ENCODE measurements around the gene P2RY12. TPM values are rescaled to one million over a fixed set of nuclear protein-coding genes. Genes with fewer than 3 reads are reported as not detected.

Gene P2RY12
- total RNA-seq, 4 donors from 2014 or later, result 1.5 to 4.6 (median 2.8) TPM

- intact Hi-C loops (cut with DNase I), result no loop called here
- H3K4me3 ChIP-seq, result no peak overlapping the region
- H3K9me3 ChIP-seq, result no peaks in the 10 kb centered on the region
- H3K27me3 ChIP-seq, result no peaks in the 10 kb centered on the region
- no peak overlapping the region for H3K27ac ChIP-seq (replicated peaks in 1 of 4)
- H3K4me1 ChIP-seq, result no peaks in the 10 kb centered on the region
- no peaks in the 10 kb centered on the region for H3K36me3 ChIP-seq
- DNase-seq (ENCODE audit: extremely low spot score), result no peak
- TF ChIP-seq POLR2A (IDR thresholded peaks at IDR 0.05; ENCODE audit: low read depth), result no peak
- TF ChIP-seq POLR2AphosphoS5 (IDR thresholded peaks at IDR 0.05), result no peak
- no peak for TF ChIP-seq CTCF (IDR thresholded peaks at IDR 0.05)
- 85% methylated on average over 4 of the region's 4 CpGs for WGBS
Observed at GRCh38 chr3:151319628-151320027, 64.9 kb downstream of the P2RY12 start.

GRCh38 chr3:151318991-151319390 is 65.6 kb downstream of the P2RY12 start:
- no peak for DNase-seq (ENCODE audit: extremely low spot score)
- intact Hi-C loops (cut with DNase I), result no loop called here
- WGBS, result 80% methylated on average over 7 of the region's 7 CpGs
- Histone ChIP-seq H3K9me3 (no peaks in the 10 kb centered on the region), H3K27ac (replicated peaks in 1 of 4) (no peak overlapping the region), H3K4me3 (no peak overlapping the region), H3K27me3 (no peaks in the 10 kb centered on the region), H3K4me1 (no peaks in the 10 kb centered on the region), H3K36me3 (no peaks in the 10 kb centered on the region)
- no peak for TF ChIP-seq POLR2AphosphoS5 (IDR thresholded peaks at IDR 0.05)
- TF ChIP-seq CTCF (IDR thresholded peaks at IDR 0.05), result no peak

- TF ChIP-seq EP300 (IDR thresholded peaks at IDR 0.05) (no peak), POLR2AphosphoS5 (IDR thresholded peaks at IDR 0.05) (no peak), POLR2A (IDR thresholded peaks at IDR 0.05; ENCODE audit: low read depth) (no peak), CTCF (IDR thresholded peaks at IDR 0.05) (no peak)
- no peak for DNase-seq (ENCODE audit: extremely low spot score)
- Histone ChIP-seq H3K27me3 (no peaks in the 10 kb centered on the region), H3K36me3 (no peaks in the 10 kb centered on the region), H3K4me1 (no peaks in the 10 kb centered on the region), H3K9me3 (no peaks in the 10 kb centered on the region), H3K27ac (replicated peaks in 1 of 4) (no peak overlapping the region), H3K4me3 (no peak overlapping the region)
- intact Hi-C loops (cut with DNase I), result no loop called here
Observed at GRCh38 chr3:151318313-151318712, 66.2 kb downstream of the P2RY12 start.

- Histone ChIP-seq H3K27me3 (no peaks in the 10 kb centered on the region), H3K36me3 (no peaks in the 10 kb centered on the region), H3K4me3 (no peak within 1 kb of the TSS), H3K9me3 (no peaks in the 10 kb centered on the region), H3K27ac (replicated peaks in 1 of 4) (no peak within 1 kb of the TSS), H3K4me1 (no peaks in the 10 kb centered on the region)
- intact Hi-C loops (cut with DNase I), result no loop called here
- no peak for TF ChIP-seq EP300 (IDR thresholded peaks at IDR 0.05)
- 81% methylated on average over 7 of the region's 7 CpGs for whole genome bisulfite sequencing
- no peak for DNase-seq (ENCODE audit: extremely low spot score)
Observed at GRCh38 chr3:151316267-151316991, 68.1 kb downstream of the P2RY12 start, which contains the start of gene GPR87. Gene GPR87 (minus strand): TSS chr3:151316820. CDS start chr3:151300100, 16,720 bp downstream.

- H3K9me3 ChIP-seq, result no peaks in the 10 kb centered on the region
- WGBS, result 91% methylated on average over 2 of the region's 2 CpGs
- intact Hi-C loops (cut with DNase I), result no loop called here
- H3K27me3 ChIP-seq, result no peaks in the 10 kb centered on the region
- no peak overlapping the region for H3K4me3 ChIP-seq
- no peaks in the 10 kb centered on the region for H3K4me1 ChIP-seq
- no peak overlapping the region for H3K27ac ChIP-seq (replicated peaks in 1 of 4)
- H3K36me3 ChIP-seq, result no peaks in the 10 kb centered on the region
- TF ChIP-seq POLR2AphosphoS5 (IDR thresholded peaks at IDR 0.05) (no peak), EP300 (IDR thresholded peaks at IDR 0.05) (no peak), POLR2A (IDR thresholded peaks at IDR 0.05; ENCODE audit: low read depth) (no peak), CTCF (IDR thresholded peaks at IDR 0.05) (no peak)
- DNase-seq (ENCODE audit: extremely low spot score), result peak; percentile 7
Observed at GRCh38 chr3:151315846-151316245, 68.7 kb downstream of the P2RY12 start.

Data from esophagus muscularis mucosa (tissue), 4 donors.